K562 (cell line): ENCODE data around the gene BASP1. TPM values are rescaled to one million over a fixed set of nuclear protein-coding genes. Genes with fewer than 3 reads are reported as not detected.

Source experiments
- CTCF ChIP-seq, 3 experiments: IDR thresholded peaks in 2 of 3; conservative IDR thresholded peaks in 1 of 3; 2 replicates each; pipeline ENCODE4 v1.5.1; 2011 to 2012; ENCODE audit warnings: low read length in 3 of 3, mild to moderate bottlenecking in 3 of 3, control low read depth in 2 of 3, improper control_type of control experiment in 1 of 3, inconsistent platforms in 1 of 3, low read depth in 1 of 3, mixed read lengths in 1 of 3, moderate library complexity in 1 of 3; ENCODE audit not compliant: insufficient read depth in 2 of 3
- CTCFL ChIP-seq: IDR thresholded peaks from 2 replicates; pipeline ENCODE4 v1.6.1; 2011; ENCODE audit warnings: borderline replicate concordance, low read depth, mild to moderate bottlenecking, moderate library complexity, low read length; ENCODE audit not compliant: insufficient read depth, poor library complexity, severe bottlenecking
- RAD21 ChIP-seq, 2 experiments: fragments of 250-450 bp in 1 of 2; fragments of 450-650 bp in 1 of 2; sonication (Bioruptor Pico) in 1 of 2; formaldehyde crosslinking in 1 of 2; IDR thresholded peaks in 1 of 2; conservative IDR thresholded peaks in 1 of 2; 2 replicates each; pipeline versions ENCODE4 v1.4.0 to v1.8.0; 2020 to 2022; ENCODE audit warnings: mild to moderate bottlenecking in 2 of 2, moderate library complexity in 1 of 2
- RB1 ChIP-seq: fragments of 450-650 bp; IDR thresholded peaks from 2 replicates; pipeline ENCODE4 v1.6.1; 2017; ENCODE audit warnings: low read depth, mild to moderate bottlenecking
- RBM22 ChIP-seq: fragments of 200-400 bp; formaldehyde crosslinking; IDR thresholded peaks from 2 replicates; pipeline ENCODE4 v1.6.1; 2018; ENCODE audit warnings: low read length, low read depth; ENCODE audit not compliant: poor library complexity, severe bottlenecking
- SMC3 ChIP-seq: conservative IDR thresholded peaks from 2 replicates; pipeline ENCODE4 v1.6.1; 2011; ENCODE audit warnings: low read depth, low read length, improper control_type of control experiment; ENCODE audit not compliant: insufficient read depth
- VEZF1 ChIP-seq: fragments of 200-800 bp; sonication (Bioruptor generic); IDR thresholded peaks from 2 replicates; pipeline ENCODE4 v1.6.1; 2017; ENCODE audit warnings: missing genetic modification characterization, missing compliant biosample characterization
- polyA plus RNA-seq, 8 experiments: library from polyadenylated mRNA; depleted of rRNA in 4 of 8; stranded (reverse) in 5 of 8; unstranded in 3 of 8; fragments of >200 nt; fragmentation: Nextera tagmentation in 2 of 8; fragmentation: Illumina TruSeq in 1 of 8; extraction: Ambion mirVana in 2 of 8; extraction: Trizol in 1 of 8; gene quantifications; 2 replicates each; pipeline versions ENCODE4 v1.2.1 to v1.2.3, GENCODE V29; 2011 to 2014; ENCODE audit warnings: inconsistent platforms in 1 of 8, missing spikeins in 1 of 8
- total RNA-seq, 7 experiments: library from RNA; depleted of rRNA in 6 of 7; stranded (reverse); fragments of >200 nt in 6 of 7; fragmentation: Illumina TruSeq in 2 of 7; extraction: Trizol in 2 of 7; gene quantifications; 2 replicates each; pipeline versions ENCODE4 v1.2.1 to v1.2.3, GENCODE V29; 2011 to 2021; ENCODE audit warnings: low replicate concordance in 1 of 7

Gene BASP1
- total and polyA plus RNA-seq, 9 of the 15 experiments (the other 6 are each of a cell fraction or from before 2014, with no cell fraction given), result 0.22 TPM; not detected in 8

- TF ChIP-seq CTCFL (peak; percentile 25), RAD21 (CRISPR knock-in tag; conservative IDR thresholded peaks at IDR 0.05 in 1 of 2, IDR thresholded peaks at IDR 0.05 in 1 of 2) (peak; percentile 56 to 76), SMC3 (peak; percentile 64), RBM22 (no peak), RB1 (0 out of 2 replicates have a peak, but pooled peaks have one; percentile 7), CTCF (IDR thresholded peaks at IDR 0.05 in 2 of 3, conservative IDR thresholded peaks at IDR 0.05 in 1 of 3; ENCODE audit: insufficient read depth in 2 of 3, low read depth in 1 of 3, low read length in 3 of 3) (peak; percentile 72 to 84 (median 77)), VEZF1 (no peak)
Observed at GRCh38 chr5:17189381-17190036, 27.9 kb upstream of the BASP1 start (continued).
